Liver (tissue), 9 donors: ENCODE data around the gene MEX3C. TPM values are rescaled to one million over a fixed set of nuclear protein-coding genes. Genes with fewer than 3 reads are reported as not detected.

Experiments
- DNase-seq: peaks from one replicate; pipeline ENCODE4 v3.0.0-alpha.2; 2017; ENCODE audit warnings: low spot score
- H3K27ac ChIP-seq, 2 donors: one replicate each; pipeline ENCODE4 v1.7.0; 2013; ENCODE audit warnings: inconsistent platforms in 2 of 2, low read length in 2 of 2, control low read depth in 1 of 2, low read depth in 1 of 2, mild to moderate bottlenecking in 1 of 2
- H3K27me3 ChIP-seq, 4 donors: one replicate each; pipeline versions ENCODE4 v1.6.1 to v1.7.0; 2013; ENCODE audit warnings: low read length in 3 of 4, inconsistent platforms in 1 of 4, mild to moderate bottlenecking in 1 of 4, moderate library complexity in 1 of 4; ENCODE audit not compliant: control insufficient read depth in 4 of 4, insufficient read depth in 4 of 4
- H3K36me3 ChIP-seq, 4 donors: one replicate each; pipeline versions ENCODE4 v1.6.1 to v1.7.0; 2013; ENCODE audit warnings: low read length in 3 of 4, mild to moderate bottlenecking in 3 of 4, low read depth in 1 of 4, moderate library complexity in 1 of 4; ENCODE audit not compliant: control insufficient read depth in 4 of 4, insufficient read depth in 3 of 4
- H3K4me1 ChIP-seq, 4 donors: one replicate each; pipeline versions ENCODE4 v1.6.1 to v1.7.0; 2013; ENCODE audit warnings: low read length in 3 of 4, mild to moderate bottlenecking in 3 of 4, moderate library complexity in 1 of 4; ENCODE audit not compliant: control insufficient read depth in 4 of 4, insufficient read depth in 4 of 4
- H3K4me3 ChIP-seq, 3 donors: one replicate each; pipeline versions ENCODE4 v1.6.1 to v1.7.0; 2013; ENCODE audit warnings: low read length in 3 of 3, control low read depth in 1 of 3, low read depth in 1 of 3, mild to moderate bottlenecking in 1 of 3
- H3K9ac ChIP-seq, 2 donors: one replicate each; pipeline ENCODE4 v1.7.0; 2013; ENCODE audit warnings: low read length in 2 of 2, mild to moderate bottlenecking in 2 of 2, moderate library complexity in 2 of 2, control low read depth in 1 of 2, low read depth in 1 of 2
- H3K9me3 ChIP-seq, 4 donors: one replicate each; pipeline versions ENCODE4 v1.6.1 to v1.7.0; 2013; ENCODE audit warnings: low read length in 3 of 4; ENCODE audit not compliant: control insufficient read depth in 4 of 4
- ATF3 ChIP-seq: IDR thresholded peaks from 2 replicates; pipeline ENCODE4 v1.6.1; 2016; ENCODE audit warnings: antibody characterized with exemption
- CTCF ChIP-seq: fragments of 150-350 bp; IDR thresholded peaks from 2 replicates; pipeline ENCODE4 v1.5.1; 2017; ENCODE audit warnings: improper control_type of control experiment, low read depth, low read length; ENCODE audit not compliant: missing input control
- EGR1 ChIP-seq, 2 donors: IDR thresholded peaks; 2 replicates each; pipeline ENCODE4 v1.6.1; 2016 to 2018; ENCODE audit warnings: antibody characterized with exemption in 2 of 2, low read depth in 2 of 2
- FOXA1 ChIP-seq: IDR thresholded peaks from 2 replicates; pipeline ENCODE4 v1.6.1; 2016; ENCODE audit warnings: antibody characterized with exemption
- FOXA2 ChIP-seq: IDR thresholded peaks from 2 replicates; pipeline ENCODE4 v1.6.1; 2016; ENCODE audit warnings: antibody characterized with exemption
- GABPA ChIP-seq, 2 donors: IDR thresholded peaks in 1 of 2; conservative IDR thresholded peaks in 1 of 2; 2 replicates each; pipeline ENCODE4 v1.6.1; 2016; ENCODE audit warnings: antibody characterized with exemption in 2 of 2, mild to moderate bottlenecking in 1 of 2, moderate library complexity in 1 of 2
- HNF4A ChIP-seq, 2 donors: conservative IDR thresholded peaks; 2 replicates each; pipeline ENCODE4 v1.6.1; 2016; ENCODE audit warnings: antibody characterized with exemption in 2 of 2, mild to moderate bottlenecking in 2 of 2
- HNF4G ChIP-seq: IDR thresholded peaks from 2 replicates; pipeline ENCODE4 v1.6.1; 2016; ENCODE audit warnings: antibody characterized with exemption
- JUND ChIP-seq, 2 donors: IDR thresholded peaks; 2 replicates each; pipeline ENCODE4 v1.6.1; 2016; ENCODE audit warnings: antibody characterized with exemption in 2 of 2
- MAX ChIP-seq: IDR thresholded peaks from 2 replicates; pipeline ENCODE4 v1.6.1; 2016; ENCODE audit warnings: antibody characterized with exemption
- NR2F2 ChIP-seq: IDR thresholded peaks from 2 replicates; pipeline ENCODE4 v1.6.1; 2016; ENCODE audit warnings: antibody characterized with exemption
- RAD21 ChIP-seq, 2 donors: IDR thresholded peaks; 2 replicates each; pipeline ENCODE4 v1.6.1; 2016; ENCODE audit warnings: antibody characterized with exemption in 2 of 2, mild to moderate bottlenecking in 2 of 2
- REST ChIP-seq: IDR thresholded peaks from 2 replicates; pipeline ENCODE4 v1.6.1; 2016; ENCODE audit warnings: antibody characterized with exemption, mild to moderate bottlenecking
- RXRA ChIP-seq, 2 donors: IDR thresholded peaks; 2 replicates each; pipeline ENCODE4 v1.6.1; 2017 to 2018; ENCODE audit warnings: antibody characterized with exemption in 2 of 2, mild to moderate bottlenecking in 1 of 2
- SP1 ChIP-seq: IDR thresholded peaks from 2 replicates; pipeline ENCODE4 v1.6.1; 2018; ENCODE audit warnings: antibody characterized with exemption, mild to moderate bottlenecking
- TAF1 ChIP-seq: conservative IDR thresholded peaks from 2 replicates; pipeline ENCODE4 v1.6.1; 2016; ENCODE audit warnings: antibody characterized with exemption, mild to moderate bottlenecking
- YY1 ChIP-seq: IDR thresholded peaks from 2 replicates; pipeline ENCODE4 v1.6.1; 2016; ENCODE audit warnings: antibody characterized with exemption, mild to moderate bottlenecking
- ZBTB33 ChIP-seq: IDR thresholded peaks from 2 replicates; pipeline ENCODE4 v1.6.1; 2016; ENCODE audit warnings: antibody characterized with exemption
- WGBS: extraction: QIAGEN DNeasy Blood & Tissue Kit; methylation state at CpG from one replicate; pipeline ENCODE4 v1.1.7; 2013; 5-methylcytosine and 5-hydroxymethylcytosine counted together
- polyA plus RNA-seq, 2 donors: library from polyadenylated mRNA; stranded (reverse) in 1 of 2; unstranded in 1 of 2; fragments of 200-250 nt in 1 of 2; fragments of >200 nt in 1 of 2; fragmentation: Nextera tagmentation in 1 of 2; extraction: Ambion mirVana in 1 of 2; gene quantifications; one replicate each; pipeline versions ENCODE4 v1.2.1 to v1.2.3, GENCODE V29; 2013 to 2015
- total RNA-seq, 2 donors: library from RNA; depleted of rRNA; stranded (reverse); fragments of >200 nt; gene quantifications; one replicate each; pipeline ENCODE4 v1.2.3, GENCODE V29; 2014
- donor health status: healthy.
- donor health status: healthy.
- donor health status: healthy.
- donor health status: healthy.
- donor health status: healthy.

Gene MEX3C
- total and polyA plus RNA-seq, 4 donors: 2.7 to 16.1 (median 8.6) TPM

- TF ChIP-seq CTCF (no peak), GABPA (IDR thresholded peaks at IDR 0.05 in 1 of 2, conservative IDR thresholded peaks at IDR 0.05 in 1 of 2) (no peak), FOXA2 (no peak), RXRA (IDR thresholded peaks at IDR 0.05) (no peak), TAF1 (no peak), JUND (IDR thresholded peaks at IDR 0.05) (no peak)
Measured at GRCh38 chr18:51164342-51164741, 33.1 kb downstream of the MEX3C start (continued).

GRCh38 chr18:51163543-51163942 is 33.9 kb downstream of the MEX3C start:
- H3K9me3 ChIP-seq: no peaks in the 10 kb centered on the region
- no peaks in the 10 kb centered on the region for H3K36me3 ChIP-seq
- TF ChIP-seq ATF3 (no peak), MAX (no peak), TAF1 (no peak), RAD21 (IDR thresholded peaks at IDR 0.05) (no peak), EGR1 (IDR thresholded peaks at IDR 0.05; ENCODE audit: low read depth in 2 of 2) (no peak), ZBTB33 (no peak), FOXA2 (no peak), FOXA1 (no peak), REST (no peak), HNF4G (no peak), HNF4A (conservative IDR thresholded peaks at IDR 0.05) (no peak), NR2F2 (no peak), GABPA (IDR thresholded peaks at IDR 0.05 in 1 of 2, conservative IDR thresholded peaks at IDR 0.05 in 1 of 2) (no peak), RXRA (IDR thresholded peaks at IDR 0.05) (no peak), YY1 (no peak), CTCF (no peak), SP1 (no peak), JUND (IDR thresholded peaks at IDR 0.05) (no peak)
- WGBS: 97% methylated on average over 3 of the region's 3 CpGs
- no peak overlapping the region for H3K27ac ChIP-seq
- no peak overlapping the region for H3K9ac ChIP-seq
- no peaks in the 10 kb centered on the region for H3K4me1 ChIP-seq
- no peak for DNase-seq
- no peak overlapping the region for H3K4me3 ChIP-seq
- no peaks in the 10 kb centered on the region for H3K27me3 ChIP-seq
